ENCODE measurements around the gene GNG2. TPM values are rescaled to one million over a fixed set of nuclear protein-coding genes. Genes with fewer than 3 reads are reported as not detected.

Gene GNG2
- total RNA-seq, 1 experiment from 2014 or later, result 0.33 TPM

GRCh38 chr14:51894250-51894649 lies 33.8 kb downstream of the GNG2 start:
- H3K9me3 ChIP-seq (ENCODE audit: insufficient read depth, low read depth), result no peaks in the 10 kb centered on the region
- no peak for DNase-seq
- H3K4me1 ChIP-seq (replicated peaks; ENCODE audit: insufficient read depth), result no peaks in the 10 kb centered on the region
- TF ChIP-seq CTCF (conservative IDR thresholded peaks at IDR 0.05) (no peak), EZH2 (IDR thresholded peaks at IDR 0.05; ENCODE audit: low read depth) (no peak)
- H3K36me3 ChIP-seq (ENCODE audit: low read depth), result no peaks in the 10 kb centered on the region
- no peak overlapping the region for H3K4me2 ChIP-seq
- no peaks in the 10 kb centered on the region for H3K27me3 ChIP-seq (ENCODE audit: insufficient read depth, low read depth)
- H3K79me2 ChIP-seq (ENCODE audit: low read depth), result no peaks in the 10 kb centered on the region
- no peaks in the 10 kb centered on the region for H4K20me1 ChIP-seq (ENCODE audit: insufficient read depth)
- ChIA-PET POLR2A (ENCODE audit: unreplicated experiment) (no interaction called here), CTCF (no interaction called here)
- no peak overlapping the region for H3K4me3 ChIP-seq
- no peaks in the 10 kb centered on the region for H3K9me2 ChIP-seq (ENCODE audit: insufficient read depth)
- H3F3A ChIP-seq (ENCODE audit: insufficient read depth, low read depth), result no peaks in the 10 kb centered on the region
- BruUV-seq (replicated peaks), result no TSS peak
- no peak overlapping the region for H3K27ac ChIP-seq
- intact Hi-C loops (cut with micrococcal nuclease; ENCODE audit: unreplicated experiment), result no loop called here
- no peak overlapping the region for H2AFZ ChIP-seq

DNA sequence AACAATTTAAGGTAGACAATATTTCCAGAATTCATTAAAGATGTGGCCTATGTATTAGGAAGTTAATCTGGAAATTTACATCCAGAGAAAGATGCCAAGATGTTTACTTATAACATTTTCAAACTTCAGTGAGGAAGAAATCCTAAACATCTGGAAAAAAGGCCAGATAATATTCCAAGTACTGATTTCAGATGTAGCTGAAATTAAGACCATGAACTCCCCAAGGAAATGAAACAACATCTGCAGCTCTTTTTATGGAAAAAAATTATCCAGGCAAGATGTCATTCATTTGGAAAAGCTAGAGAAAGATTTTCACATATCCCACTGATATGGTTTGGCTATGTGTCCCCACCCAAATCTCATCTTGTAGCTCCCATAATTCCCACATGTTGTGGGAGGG lies 35.0 kb downstream of the GNG2 start:
- ChIA-PET POLR2A (ENCODE audit: unreplicated experiment) (no interaction called here), CTCF (no interaction called here)
- Histone ChIP-seq H3K27me3 (ENCODE audit: insufficient read depth, low read depth) (no peaks in the 10 kb centered on the region), H3K79me2 (ENCODE audit: low read depth) (no peaks in the 10 kb centered on the region), H3K4me3 (no peak overlapping the region), H3K4me1 (replicated peaks; ENCODE audit: insufficient read depth) (no peaks in the 10 kb centered on the region), H3K9me3 (ENCODE audit: insufficient read depth, low read depth) (no peaks in the 10 kb centered on the region), H4K20me1 (ENCODE audit: insufficient read depth) (no peaks in the 10 kb centered on the region), H3K27ac (no peak overlapping the region), H3F3A (ENCODE audit: insufficient read depth, low read depth) (no peaks in the 10 kb centered on the region), H2AFZ (no peak overlapping the region), H3K4me2 (no peak overlapping the region), H3K36me3 (ENCODE audit: low read depth) (no peaks in the 10 kb centered on the region), H3K9me2 (ENCODE audit: insufficient read depth) (0 out of 2 replicates have a peak, but pooled peaks cover 4% of the 10 kb centered on the region)
- intact Hi-C loops (cut with micrococcal nuclease; ENCODE audit: unreplicated experiment), result no loop called here
- no TSS peak for BruUV-seq (replicated peaks)
- DNase-seq, result no peak
- TF ChIP-seq CTCF (conservative IDR thresholded peaks at IDR 0.05) (no peak), EZH2 (IDR thresholded peaks at IDR 0.05; ENCODE audit: low read depth) (no peak)

DNA sequence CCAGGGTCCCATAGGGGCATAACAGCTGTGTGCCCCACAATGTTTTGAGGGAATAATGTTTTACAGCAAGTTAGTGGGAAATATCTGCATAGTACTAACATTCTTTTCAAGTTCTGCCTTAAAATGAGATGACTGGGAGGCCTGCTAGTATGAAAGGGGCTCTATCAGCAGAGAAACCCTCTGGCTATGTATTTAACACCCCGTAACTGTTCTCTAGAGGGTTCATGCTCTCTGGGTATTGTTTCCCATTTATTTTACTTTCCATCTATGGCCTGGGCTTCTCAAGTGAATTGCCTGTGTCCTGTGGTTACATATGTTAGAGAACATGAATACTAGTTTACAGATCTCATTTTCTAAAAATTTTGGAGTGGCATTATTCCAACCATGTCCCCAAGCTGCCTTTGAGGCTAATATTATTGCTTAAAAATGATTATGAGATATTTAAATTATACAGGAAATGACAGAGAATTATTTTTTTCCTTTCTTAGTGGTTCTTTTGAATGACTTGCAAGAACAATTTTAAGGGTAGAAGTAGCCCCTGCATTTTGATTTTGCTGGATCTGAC lies 37.5 kb downstream of the GNG2 start:
- H3K79me2 ChIP-seq (ENCODE audit: low read depth), result no peaks in the 10 kb centered on the region
- no peak overlapping the region for H2AFZ ChIP-seq
- no peaks in the 10 kb centered on the region for H3K27me3 ChIP-seq (ENCODE audit: insufficient read depth, low read depth)
- no peak overlapping the region for H3K4me3 ChIP-seq
- H3K27ac ChIP-seq, result no peak overlapping the region
- ChIA-PET CTCF (no interaction called here), POLR2A (ENCODE audit: unreplicated experiment) (no interaction called here)
- H3K4me2 ChIP-seq, result no peak overlapping the region
- H3K9me2 ChIP-seq (ENCODE audit: insufficient read depth), result 0 out of 2 replicates have a peak, but pooled peaks cover 4% of the 10 kb centered on the region
- no peaks in the 10 kb centered on the region for H3K9me3 ChIP-seq (ENCODE audit: insufficient read depth, low read depth)
- no TSS peak for BruUV-seq (replicated peaks)
- no peak for DNase-seq
- no peaks in the 10 kb centered on the region for H3K4me1 ChIP-seq (replicated peaks; ENCODE audit: insufficient read depth)
- intact Hi-C loops (cut with micrococcal nuclease; ENCODE audit: unreplicated experiment), result no loop called here
- TF ChIP-seq EZH2 (IDR thresholded peaks at IDR 0.05; ENCODE audit: low read depth), result no peak
- no peak for TF ChIP-seq CTCF (conservative IDR thresholded peaks at IDR 0.05)
- H3F3A ChIP-seq (ENCODE audit: insufficient read depth, low read depth), result no peaks in the 10 kb centered on the region
- H4K20me1 ChIP-seq (ENCODE audit: insufficient read depth), result no peaks in the 10 kb centered on the region
- H3K36me3 ChIP-seq (ENCODE audit: low read depth), result no peaks in the 10 kb centered on the region

All from PC-9 (cell line).